ENCODE measurements around the gene MIR17HG.

- no peak for TF ChIP-seq EP300 (IDR thresholded peaks at IDR 0.05)
- TF ChIP-seq CTCF (IDR thresholded peaks at IDR 0.05), result no peak
- no peak for TF ChIP-seq POLR2A (IDR thresholded peaks at IDR 0.05)
Observed at GRCh38 chr13:91361755-91362271, 14.3 kb downstream of the MIR17HG start.
